Karpas-422 (cell line): ENCODE measurements around the gene SPG11. TPM values are rescaled to one million over a fixed set of nuclear protein-coding genes. Genes with fewer than 3 reads are reported as not detected.

Experiments used
- DNase-seq: peaks from one replicate; pipeline ENCODE4 v3.0.0-alpha.2; 2015
- H2AFZ ChIP-seq: fragments of 200-600 bp; sonication (generic); 2 replicates; pipeline ENCODE4 v1.6.1; 2014; ENCODE audit warnings: antibody characterized with exemption, low read length, mixed read lengths
- H3K27ac ChIP-seq: fragments of 200-600 bp; sonication (generic); 2 replicates; pipeline ENCODE4 v1.5.1; 2014; ENCODE audit warnings: mild to moderate bottlenecking, low read length, moderate library complexity
- H3K27me3 ChIP-seq: fragments of 200-600 bp; sonication (generic); 2 replicates; pipeline ENCODE4 v1.6.1; 2014; ENCODE audit warnings: low read length, mixed read lengths
- H3K36me3 ChIP-seq: fragments of 200-600 bp; sonication (generic); 2 replicates; pipeline ENCODE4 v1.6.1; 2014; ENCODE audit warnings: low read length, mixed read lengths; ENCODE audit not compliant: insufficient read depth
- H3K4me1 ChIP-seq: fragments of 200-600 bp; sonication (generic); 2 replicates; pipeline ENCODE4 v1.6.1; 2014; ENCODE audit warnings: mild to moderate bottlenecking, low read length, mixed read lengths
- H3K4me2 ChIP-seq: fragments of 200-600 bp; sonication (generic); 2 replicates; pipeline ENCODE4 v1.6.1; 2014; ENCODE audit warnings: low read length, low read depth, mild to moderate bottlenecking; ENCODE audit not compliant: poor library complexity, severe bottlenecking
- H3K4me3 ChIP-seq: fragments of 200-600 bp; sonication (generic); 2 replicates; pipeline ENCODE4 v1.5.1; 2014; ENCODE audit warnings: mild to moderate bottlenecking, antibody characterized with exemption, low read length, mixed read lengths
- H3K79me2 ChIP-seq: fragments of 200-600 bp; sonication (generic); 2 replicates; pipeline ENCODE4 v1.6.1; 2014; ENCODE audit warnings: mild to moderate bottlenecking, low read length, mixed read lengths
- H3K9ac ChIP-seq: fragments of 200-600 bp; sonication (generic); 2 replicates; pipeline ENCODE4 v1.6.0; 2014; ENCODE audit warnings: low read length
- H3K9me2 ChIP-seq: fragments of 200-600 bp; sonication (generic), shearing (Covaris generic); replicated peaks from 2 replicates; pipeline ENCODE4 v1.6.0; 2014; ENCODE audit warnings: mild to moderate bottlenecking, low read length, moderate library complexity; ENCODE audit not compliant: insufficient read depth
- H3K9me3 ChIP-seq: fragments of 300-700, 200-600 bp; sonication (generic); 2 replicates; pipeline ENCODE4 v1.6.1; 2014; ENCODE audit warnings: low read length, mixed read lengths
- H4K20me1 ChIP-seq: fragments of 200-600 bp; sonication (generic); 2 replicates; pipeline ENCODE4 v1.6.1; 2014; ENCODE audit warnings: mild to moderate bottlenecking, antibody characterized with exemption, low read length, low read depth; ENCODE audit not compliant: insufficient read depth
- total RNA-seq: library from RNA; depleted of rRNA; stranded (reverse); fragments of >200 nt; shearing (Covaris generic); gene quantifications from 2 replicates; pipeline ENCODE4 v1.2.3, GENCODE V29; 2014; ENCODE audit warnings: low replicate concordance

SPG11 gene
- total RNA-seq, 1 experiment from 2014 or later, result 123 TPM

GRCh38 chr15:44596511-44597010 is 66.9 kb downstream of the SPG11 start:
- Histone ChIP-seq H3K9ac (no peak overlapping the region), H3K4me1 (peaks cover 11% of the 10 kb centered on the region), H4K20me1 (no peaks in the 10 kb centered on the region), H3K27me3 (no peaks in the 10 kb centered on the region), H3K9me3 (no peaks in the 10 kb centered on the region), H3K79me2 (no peaks in the 10 kb centered on the region), H3K4me3 (no peak overlapping the region), H3K4me2 (no peak overlapping the region), H3K27ac (no peak overlapping the region), H2AFZ (no peak overlapping the region), H3K36me3 (peaks cover 40% of the 10 kb centered on the region), H3K9me2 (no peaks in the 10 kb centered on the region)
- no peak for DNase-seq

- H3K27ac ChIP-seq, result no peak overlapping the region
- no peaks in the 10 kb centered on the region for H4K20me1 ChIP-seq
Measured at GRCh38 chr15:44595656-44596510, 67.6 kb downstream of the SPG11 start.

GRCh38 chr15:44595246-44595645 is 68.2 kb downstream of the SPG11 start:
- DNase-seq, result no peak
- Histone ChIP-seq H3K9ac (no peak overlapping the region), H3K27me3 (no peaks in the 10 kb centered on the region), H3K36me3 (peaks cover 44% of the 10 kb centered on the region), H3K79me2 (no peaks in the 10 kb centered on the region), H3K4me2 (no peak overlapping the region), H3K9me3 (no peaks in the 10 kb centered on the region), H3K9me2 (no peaks in the 10 kb centered on the region), H3K27ac (no peak overlapping the region), H3K4me3 (no peak overlapping the region), H4K20me1 (no peaks in the 10 kb centered on the region), H3K4me1 (peaks cover 3% of the 10 kb centered on the region), H2AFZ (no peak overlapping the region)

More at GRCh38 chr15:44595656-44596510, 67.6 kb downstream of the SPG11 start:
- Histone ChIP-seq H3K79me2 (no peaks in the 10 kb centered on the region), H3K9ac (no peak overlapping the region), H2AFZ (no peak overlapping the region), H3K4me3 (no peak overlapping the region), H3K27me3 (no peaks in the 10 kb centered on the region), H3K4me1 (peaks cover 10% of the 10 kb centered on the region), H3K36me3 (peaks cover 42% of the 10 kb centered on the region), H3K4me2 (no peak overlapping the region), H3K9me3 (no peaks in the 10 kb centered on the region), H3K9me2 (no peaks in the 10 kb centered on the region)
- DNase-seq, result no peak

- peak; percentile 83 for DNase-seq
- Histone ChIP-seq H3K36me3 (peaks cover 39% of the 10 kb centered on the region), H3K9ac (no peak overlapping the region), H3K9me2 (no peaks in the 10 kb centered on the region), H2AFZ (no peak overlapping the region), H3K4me3 (no peak overlapping the region), H3K79me2 (no peaks in the 10 kb centered on the region), H3K27ac (no peak overlapping the region), H3K9me3 (no peaks in the 10 kb centered on the region), H3K4me2 (no peak overlapping the region), H3K4me1 (no peaks in the 10 kb centered on the region), H3K27me3 (no peaks in the 10 kb centered on the region), H4K20me1 (no peaks in the 10 kb centered on the region)
Measured at GRCh38 chr15:44593042-44593736, 70.3 kb downstream of the SPG11 start.

- H3K36me3 ChIP-seq, result peaks cover 35% of the 10 kb centered on the region
- H3K27ac ChIP-seq, result no peak overlapping the region
- no peak for DNase-seq
- no peak overlapping the region for H2AFZ ChIP-seq
- no peak overlapping the region for H3K4me3 ChIP-seq
- H3K27me3 ChIP-seq, result no peaks in the 10 kb centered on the region
- H3K4me1 ChIP-seq, result no peaks in the 10 kb centered on the region
- no peaks in the 10 kb centered on the region for H4K20me1 ChIP-seq
- no peaks in the 10 kb centered on the region for H3K9me3 ChIP-seq
- H3K9ac ChIP-seq, result no peak overlapping the region
- H3K9me2 ChIP-seq, result no peaks in the 10 kb centered on the region
- H3K79me2 ChIP-seq, result no peaks in the 10 kb centered on the region
- no peak overlapping the region for H3K4me2 ChIP-seq
Measured at GRCh38 chr15:44591326-44591725, 72.1 kb downstream of the SPG11 start.

GRCh38 chr15:44588541-44588940 is 74.9 kb downstream of the SPG11 start:
- no peak overlapping the region for H2AFZ ChIP-seq
- no peaks in the 10 kb centered on the region for H3K27me3 ChIP-seq
- H3K36me3 ChIP-seq, result peaks cover 36% of the 10 kb centered on the region
- DNase-seq, result no peak
- no peaks in the 10 kb centered on the region for H3K4me1 ChIP-seq
- peaks cover 4% of the 10 kb centered on the region; the same call in 1 of the 2 replicates for H3K79me2 ChIP-seq
- no peaks in the 10 kb centered on the region for H3K9me2 ChIP-seq
- H3K9ac ChIP-seq, result no peak overlapping the region
- H3K4me2 ChIP-seq, result no peak overlapping the region
- no peak overlapping the region for H3K4me3 ChIP-seq
- no peak overlapping the region for H3K27ac ChIP-seq
- no peaks in the 10 kb centered on the region for H3K9me3 ChIP-seq
- H4K20me1 ChIP-seq, result no peaks in the 10 kb centered on the region

GRCh38 chr15:44585633-44586032 is 77.8 kb downstream of the SPG11 start:
- no peaks in the 10 kb centered on the region for H4K20me1 ChIP-seq
- H3K9me2 ChIP-seq, result no peaks in the 10 kb centered on the region
- no peak overlapping the region for H3K4me3 ChIP-seq
- no peak overlapping the region for H3K9ac ChIP-seq
- no peaks in the 10 kb centered on the region for H3K9me3 ChIP-seq
- no peak overlapping the region for H3K27ac ChIP-seq
- no peak overlapping the region for H3K4me2 ChIP-seq
- no peaks in the 10 kb centered on the region for H3K4me1 ChIP-seq
- H3K27me3 ChIP-seq, result no peaks in the 10 kb centered on the region
- peaks cover 50% of the 10 kb centered on the region for H3K36me3 ChIP-seq
- DNase-seq, result no peak
- peaks cover 8% of the 10 kb centered on the region for H3K79me2 ChIP-seq
- no peak overlapping the region for H2AFZ ChIP-seq

GRCh38 chr15:44584162-44584749 is 79.2 kb downstream of the SPG11 start:
- no peak overlapping the region for H3K4me2 ChIP-seq
- no peaks in the 10 kb centered on the region for H3K27me3 ChIP-seq
- H3K4me3 ChIP-seq, result no peak overlapping the region
- no peaks in the 10 kb centered on the region for H3K9me2 ChIP-seq
- H2AFZ ChIP-seq, result 0 out of 2 replicates have a peak overlapping the region, but pooled peaks have one; percentile 33
- peaks cover 53% of the 10 kb centered on the region for H3K36me3 ChIP-seq
- H3K9me3 ChIP-seq, result no peaks in the 10 kb centered on the region
- H3K4me1 ChIP-seq, result no peaks in the 10 kb centered on the region
- H4K20me1 ChIP-seq, result no peaks in the 10 kb centered on the region
- peak; percentile 85 for DNase-seq
- peaks cover 8% of the 10 kb centered on the region for H3K79me2 ChIP-seq
- no peak overlapping the region for H3K9ac ChIP-seq
- H3K27ac ChIP-seq, result no peak overlapping the region
